ENCODE results near the gene IQGAP1.

GRCh38 chr15:90489944-90490343 lies 101.9 kb downstream of the IQGAP1 start:
- TF ChIP-seq CTCF (conservative IDR thresholded peaks at IDR 0.05; ENCODE audit: low read depth, low read length) (no peak), SMC3 (IDR thresholded peaks at IDR 0.05; ENCODE audit: low read depth, low read length) (no peak)
